AG04450 (cell line): Measurements from ENCODE around the gene GNG14. TPM values are rescaled to one million over a fixed set of nuclear protein-coding genes. Genes with fewer than 3 reads are reported as not detected.
"Not testable (repeated sequence)": the region's sequence is repeated elsewhere in the genome, so short reads cannot be mapped to it uniquely, and the experiment has no call there.

Source experiments
- CTCF ChIA-PET: fragments of 300-600, 350-600 bp; formaldehyde crosslinking; extraction: SDS; loops from one replicate; lab custom pipeline; 2022; ENCODE audit warnings: antibody characterized with exemption, inconsistent platforms; lab: Charles Lee
- POLR2A ChIA-PET: fragments of 350-600 bp; formaldehyde crosslinking; extraction: SDS; loops from one replicate; lab custom pipeline; 2021; ENCODE audit warnings: antibody characterized with exemption, inconsistent platforms; lab: Yijun Ruan, JAX
- DNase-seq: peaks from one replicate; pipeline ENCODE4 v3.0.0-alpha.2; 2011; ENCODE audit warnings: low read depth, low spot score
- H3K27ac ChIP-seq: one replicate; pipeline ENCODE4 v1.5.1; 2012; ENCODE audit warnings: low read depth, low read length, control low read depth
- H3K27me3 ChIP-seq: one replicate; pipeline ENCODE4 v1.6.0; 2012; ENCODE audit warnings: low read length; ENCODE audit not compliant: control insufficient read depth, insufficient read depth
- H3K4me3 ChIP-seq: 2 replicates; pipeline ENCODE4 v1.5.1; 2011; ENCODE audit warnings: mild to moderate bottlenecking, low read depth, low read length, control low read depth
- H3K9me3 ChIP-seq: 2 replicates; pipeline ENCODE4 v1.5.1; 2012; ENCODE audit warnings: low read length; ENCODE audit not compliant: control insufficient read depth, insufficient read depth
- polyA plus RNA-seq: library from polyadenylated mRNA; depleted of rRNA; stranded (reverse); fragments of >200 nt; gene quantifications from 2 replicates; pipeline ENCODE4 v1.2.3, GENCODE V29; 2011
- TF ChIP-seq, protein P1 (sequence below): IDR thresholded peaks from 2 replicates; pipeline ENCODE4 v1.5.1; 2011; ENCODE audit warnings: low read depth, low read length, control low read depth, inconsistent platforms

GNG14 gene
- polyA plus RNA-seq, 1 experiment: not detected

DNA sequence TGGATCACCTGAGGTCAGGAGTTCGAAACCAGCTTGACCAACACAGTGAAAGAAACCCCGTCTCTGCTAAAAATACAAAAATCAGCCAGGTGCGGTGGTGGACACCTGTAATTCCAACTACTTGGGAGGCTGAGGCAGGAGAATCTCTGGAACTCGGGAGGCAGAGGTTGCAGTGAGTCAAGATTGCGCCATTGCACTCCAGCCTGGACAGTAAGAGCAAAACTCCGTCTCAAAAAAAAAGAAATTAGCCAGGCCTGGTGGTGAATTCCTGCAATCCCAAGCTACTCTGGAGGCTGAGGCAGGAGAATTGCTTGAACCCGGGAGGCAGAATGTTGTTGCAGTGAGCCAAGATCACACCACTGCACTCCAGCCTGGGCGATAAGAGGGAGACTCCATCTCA lies 20.8 kb downstream of the GNG14 start:
- ChIA-PET POLR2A (interaction anchor here (0.6 kb wide), 1 partner anchor 22 kb away, joined by 4 read pairs; no protein-coding TSS in a partner anchor), CTCF (interaction anchor here (0.6 to 2.0 kb wide), 3 partner anchors 9 to 88 kb away, joined by 3 to 9 read pairs (median 3); no protein-coding TSS in a partner anchor)
- Histone ChIP-seq H3K27ac (no peak overlapping the region), H3K4me3 (no peak overlapping the region), H3K9me3 (no peaks in the 10 kb centered on the region), H3K27me3 (no peaks in the 10 kb centered on the region)
- TF ChIP-seq, protein P1, sequence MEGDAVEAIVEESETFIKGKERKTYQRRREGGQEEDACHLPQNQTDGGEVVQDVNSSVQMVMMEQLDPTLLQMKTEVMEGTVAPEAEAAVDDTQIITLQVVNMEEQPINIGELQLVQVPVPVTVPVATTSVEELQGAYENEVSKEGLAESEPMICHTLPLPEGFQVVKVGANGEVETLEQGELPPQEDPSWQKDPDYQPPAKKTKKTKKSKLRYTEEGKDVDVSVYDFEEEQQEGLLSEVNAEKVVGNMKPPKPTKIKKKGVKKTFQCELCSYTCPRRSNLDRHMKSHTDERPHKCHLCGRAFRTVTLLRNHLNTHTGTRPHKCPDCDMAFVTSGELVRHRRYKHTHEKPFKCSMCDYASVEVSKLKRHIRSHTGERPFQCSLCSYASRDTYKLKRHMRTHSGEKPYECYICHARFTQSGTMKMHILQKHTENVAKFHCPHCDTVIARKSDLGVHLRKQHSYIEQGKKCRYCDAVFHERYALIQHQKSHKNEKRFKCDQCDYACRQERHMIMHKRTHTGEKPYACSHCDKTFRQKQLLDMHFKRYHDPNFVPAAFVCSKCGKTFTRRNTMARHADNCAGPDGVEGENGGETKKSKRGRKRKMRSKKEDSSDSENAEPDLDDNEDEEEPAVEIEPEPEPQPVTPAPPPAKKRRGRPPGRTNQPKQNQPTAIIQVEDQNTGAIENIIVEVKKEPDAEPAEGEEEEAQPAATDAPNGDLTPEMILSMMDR: no peak
- DNase-seq: no peak

DNA sequence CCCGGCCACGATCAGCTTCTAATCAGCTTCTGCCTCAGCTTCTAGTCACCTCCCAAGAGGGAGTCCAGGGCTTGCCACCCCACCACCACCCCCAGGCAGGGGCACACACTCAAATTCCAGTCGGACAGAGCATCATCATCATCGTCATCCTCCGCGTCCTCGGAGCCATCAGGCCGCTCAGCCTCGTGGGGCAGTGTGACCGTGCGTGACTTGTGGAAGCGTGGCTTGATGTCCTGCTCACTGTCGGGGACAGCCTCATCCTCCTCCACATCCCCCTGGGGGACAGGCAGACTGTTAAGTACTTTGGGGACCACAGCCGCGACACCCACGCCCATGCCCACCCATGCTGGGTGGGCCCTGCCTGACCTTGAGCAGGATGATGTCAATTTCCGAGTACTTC lies 23.4 kb downstream of the GNG14 start:
- ChIA-PET POLR2A (no interaction called here), CTCF (interaction anchor here (1.0 kb wide), 1 partner anchor 137 kb away, joined by 3 read pairs; no protein-coding TSS in a partner anchor)
- no peak overlapping the region for H3K4me3 ChIP-seq
- no peaks in the 10 kb centered on the region for H3K9me3 ChIP-seq
- DNase-seq: no peak
- no peak overlapping the region for H3K27ac ChIP-seq
- TF ChIP-seq, protein P1: no peak
- H3K27me3 ChIP-seq: no peaks in the 10 kb centered on the region

DNA sequence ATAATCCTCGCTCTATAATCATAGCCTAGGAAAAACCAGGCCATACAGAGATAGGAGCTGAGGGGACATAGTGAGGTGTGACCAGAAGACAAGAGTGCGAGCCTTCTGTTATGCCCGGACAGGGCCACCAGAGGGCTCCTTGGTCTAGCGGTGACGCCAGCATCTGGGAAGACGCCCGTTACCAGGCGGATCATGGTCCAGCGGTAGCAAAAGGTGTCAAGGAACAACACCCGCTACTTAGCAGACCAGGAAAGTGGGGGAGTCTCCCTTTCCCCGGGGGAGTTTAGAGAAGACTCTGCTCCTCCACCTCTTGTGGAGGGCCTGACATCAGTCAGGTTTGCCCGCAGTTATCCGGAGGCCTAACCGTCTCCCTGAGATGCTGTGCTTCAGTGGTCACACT lies 24.3 kb downstream of the GNG14 start:
- H3K9me3 ChIP-seq, POLR2A ChIA-PET, H3K27ac ChIP-seq, DNase-seq, H3K27me3 ChIP-seq, H3K4me3 ChIP-seq: not testable (repeated sequence)
- CTCF ChIA-PET: interaction anchor here (0.7 to 1.1 kb wide), 2 partner anchors 56 to 84 kb away, joined by 3 read pairs; no protein-coding TSS in a partner anchor

DNA sequence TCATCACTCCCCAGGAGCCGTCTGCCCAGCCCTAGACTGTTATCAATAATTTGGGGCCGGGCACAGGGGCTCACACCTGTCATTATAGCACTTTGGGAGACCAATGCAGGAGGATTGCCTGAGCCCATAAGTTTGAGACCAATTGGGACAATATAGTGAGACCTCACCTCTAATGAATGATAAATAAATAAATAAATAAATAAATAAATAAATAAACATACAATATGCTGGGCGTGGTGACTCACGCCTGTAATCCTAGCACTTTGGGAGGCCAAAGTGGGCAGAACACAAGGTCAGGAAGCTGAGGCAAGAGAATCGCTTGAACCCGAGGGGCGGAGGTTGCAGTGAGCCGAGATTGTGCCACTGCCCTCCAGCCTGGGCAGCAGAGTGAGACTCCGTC lies 25.5 kb downstream of the GNG14 start:
- H3K4me3 ChIP-seq, POLR2A ChIA-PET, DNase-seq, H3K27me3 ChIP-seq, H3K27ac ChIP-seq, H3K9me3 ChIP-seq: not testable (repeated sequence)
- CTCF ChIA-PET: interaction anchor here (0.9 to 1.4 kb wide), 4 partner anchors 18 to 134 kb away, joined by 3 to 6 read pairs (median 4); partner anchors contain the start of gene GET3

- ChIA-PET CTCF (interaction anchor here (0.6 to 1.8 kb wide), 3 partner anchors 9 to 132 kb away, joined by 3 to 9 read pairs (median 3); partner anchors contain the start of gene TNPO2), POLR2A (no interaction called here)
- Histone ChIP-seq H3K27ac (no peak overlapping the region), H3K27me3 (no peaks in the 10 kb centered on the region), H3K9me3 (no peaks in the 10 kb centered on the region), H3K4me3 (no peak overlapping the region)
- TF ChIP-seq, protein P1: no peak
- no peak for DNase-seq
These were observed 27.3 kb downstream of the GNG14 start for GRCh38 chr19:12715102-12715501.

DNA sequence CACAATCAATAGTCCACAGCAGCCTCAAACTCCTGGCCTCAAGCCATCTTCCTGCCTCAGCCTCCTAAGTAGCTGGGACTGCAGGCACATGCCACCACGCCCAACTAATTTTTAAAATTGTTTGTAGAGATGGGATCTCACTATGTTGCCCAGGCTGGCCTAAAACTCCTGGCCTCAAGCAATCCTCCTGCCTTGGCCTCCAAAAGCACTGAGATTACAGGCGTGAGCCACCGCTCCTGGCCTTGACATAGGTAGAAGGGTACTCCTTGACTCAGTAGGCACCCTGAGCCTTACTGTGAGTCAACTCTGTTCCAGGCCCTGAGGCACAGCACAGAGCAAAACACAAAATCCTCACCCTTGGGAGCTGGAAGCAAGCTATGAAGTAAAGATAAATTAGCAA lies 28.1 kb downstream of the GNG14 start:
- H3K4me3 ChIP-seq: no peak overlapping the region
- no peaks in the 10 kb centered on the region for H3K27me3 ChIP-seq
- POLR2A ChIA-PET: no interaction called here
- TF ChIP-seq, protein P1: no peak
- H3K27ac ChIP-seq: no peak overlapping the region
- H3K9me3 ChIP-seq: no peaks in the 10 kb centered on the region
- CTCF ChIA-PET: interaction anchor here (1.2 to 1.8 kb wide), 3 partner anchors 41 to 132 kb away, joined by 3 to 10 read pairs (median 9); no protein-coding TSS in a partner anchor
- no peak for DNase-seq
